K562 (cell line): ENCODE results near the gene ATAD3C. TPM values are rescaled to one million over a fixed set of nuclear protein-coding genes. Genes with fewer than 3 reads are reported as not detected.

Experiments used
- CGGBP1 ChIP-seq: fragments of 250-450 bp; sonication (Bioruptor Pico); IDR thresholded peaks from 2 replicates; pipeline ENCODE4 v1.9.0; 2021; ENCODE audit warnings: mild to moderate bottlenecking
- CTCF ChIP-seq, 3 experiments: IDR thresholded peaks in 2 of 3; conservative IDR thresholded peaks in 1 of 3; 2 replicates each; pipeline ENCODE4 v1.5.1; 2011 to 2012; ENCODE audit warnings: low read length in 3 of 3, mild to moderate bottlenecking in 3 of 3, control low read depth in 2 of 3, improper control_type of control experiment in 1 of 3, inconsistent platforms in 1 of 3, low read depth in 1 of 3, mixed read lengths in 1 of 3, moderate library complexity in 1 of 3; ENCODE audit not compliant: insufficient read depth in 2 of 3
- ETV5 ChIP-seq: sonication (generic); formaldehyde crosslinking; IDR thresholded peaks from 2 replicates; pipeline ENCODE4 v1.4.0; 2020; ENCODE audit warnings: low read depth, mild to moderate bottlenecking, missing genetic modification reagents
- GABPA ChIP-seq: fragments of 200-800 bp; sonication (Bioruptor generic); conservative IDR thresholded peaks from 2 replicates; pipeline ENCODE4 v1.6.1; 2016; ENCODE audit warnings: low read depth, missing genetic modification characterization, missing compliant biosample characterization
- HOMEZ ChIP-seq: fragments of 250-450 bp; sonication (Bioruptor Pico); IDR thresholded peaks from 2 replicates; pipeline ENCODE4 v1.4.0; 2020; ENCODE audit warnings: mild to moderate bottlenecking, moderate library complexity
- IFI16 ChIP-seq: fragments of 250-450 bp; sonication (Bioruptor Pico); IDR thresholded peaks from 2 replicates; pipeline ENCODE4 v2.1.2; 2022; ENCODE audit warnings: mild to moderate bottlenecking, inconsistent platforms
- NCOR1 ChIP-seq: fragments of 450-650 bp; IDR thresholded peaks from 2 replicates; pipeline ENCODE4 v1.6.1; 2016; ENCODE audit warnings: mild to moderate bottlenecking, moderate library complexity
- OTX1 ChIP-seq: fragments of 450-650 bp; formaldehyde crosslinking; IDR thresholded peaks from 2 replicates; pipeline ENCODE4 v1.4.0; 2022; ENCODE audit warnings: mild to moderate bottlenecking
- PTTG1 ChIP-seq: fragments of 450-650 bp; IDR thresholded peaks from 2 replicates; pipeline ENCODE4 v1.6.1; 2016; ENCODE audit warnings: low read depth, mild to moderate bottlenecking, missing genetic modification characterization, missing compliant biosample characterization
- PYGO2 ChIP-seq: fragments of 450-650 bp; IDR thresholded peaks from 2 replicates; pipeline ENCODE4 v1.6.1; 2016; ENCODE audit warnings: mild to moderate bottlenecking, missing genetic modification characterization, moderate library complexity, missing compliant biosample characterization
- RBM15 ChIP-seq: fragments of 200-400 bp; formaldehyde crosslinking; IDR thresholded peaks from 2 replicates; pipeline ENCODE4 v1.6.1; 2018; ENCODE audit warnings: mild to moderate bottlenecking, low read length, moderate library complexity; ENCODE audit not compliant: insufficient read depth
- SRSF1 ChIP-seq: fragments of 200-400 bp; formaldehyde crosslinking; IDR thresholded peaks from 2 replicates; pipeline ENCODE4 v1.6.1; 2017; ENCODE audit warnings: mild to moderate bottlenecking, low read depth, low read length, moderate library complexity
- ZBTB43 ChIP-seq: sonication (generic); formaldehyde crosslinking; IDR thresholded peaks from 2 replicates; pipeline ENCODE4 v1.8.0; 2023; ENCODE audit warnings: mild to moderate bottlenecking, missing genetic modification reagents
- ZNF407 ChIP-seq: fragments of 450-650 bp; IDR thresholded peaks from 2 replicates; pipeline ENCODE4 v1.6.1; 2016; ENCODE audit warnings: low read depth
- polyA plus RNA-seq, 8 experiments: library from polyadenylated mRNA; depleted of rRNA in 4 of 8; stranded (reverse) in 5 of 8; unstranded in 3 of 8; fragments of >200 nt; fragmentation: Nextera tagmentation in 2 of 8; fragmentation: Illumina TruSeq in 1 of 8; extraction: Ambion mirVana in 2 of 8; extraction: Trizol in 1 of 8; gene quantifications; 2 replicates each; pipeline versions ENCODE4 v1.2.1 to v1.2.3, GENCODE V29; 2011 to 2014; ENCODE audit warnings: inconsistent platforms in 1 of 8, missing spikeins in 1 of 8
- total RNA-seq, 7 experiments: library from RNA; depleted of rRNA in 6 of 7; stranded (reverse); fragments of >200 nt in 6 of 7; fragmentation: Illumina TruSeq in 2 of 7; extraction: Trizol in 2 of 7; gene quantifications; 2 replicates each; pipeline versions ENCODE4 v1.2.1 to v1.2.3, GENCODE V29; 2011 to 2021; ENCODE audit warnings: low replicate concordance in 1 of 7

ATAD3C gene
- total and polyA plus RNA-seq, 9 of the 15 experiments (the other 6 are each of a cell fraction or from before 2014, with no cell fraction given), result 0.03 to 0.18 TPM; not detected in 7

GRCh38 chr1:1399872-1400575, 49.5 kb upstream of the ATAD3C start (continued):
- no peak for TF ChIP-seq ZNF407
- no peak for TF ChIP-seq HOMEZ (CRISPR knock-in tag)
- TF ChIP-seq PTTG1 (tag), result no peak
- no peak for TF ChIP-seq PYGO2 (tag)
- no peak for TF ChIP-seq RBM15
- no peak for TF ChIP-seq NCOR1
- TF ChIP-seq CTCF (IDR thresholded peaks at IDR 0.05 in 2 of 3, conservative IDR thresholded peaks at IDR 0.05 in 1 of 3; ENCODE audit: insufficient read depth in 2 of 3, low read depth in 1 of 3, low read length in 3 of 3), result no peak
- TF ChIP-seq IFI16, result no peak
- TF ChIP-seq ZBTB43 (CRISPR knock-in tag), result 0 out of 2 replicates have a peak, but pooled peaks have one; percentile 38
- no peak for TF ChIP-seq CGGBP1
- no peak for TF ChIP-seq OTX1 (CRISPR knock-in tag)
- no peak for TF ChIP-seq GABPA
- peak; percentile 21; the same call in 1 of the 2 replicates for TF ChIP-seq SRSF1
- TF ChIP-seq ETV5, result no peak
